H1 (cell line): ENCODE measurements around the gene ALDH5A1. TPM values are rescaled to one million over a fixed set of nuclear protein-coding genes. Genes with fewer than 3 reads are reported as not detected.

Experiments used
- CTCF ChIA-PET: fragments of 300-600 bp; sonication (Branson Sonifier 250); formaldehyde crosslinking; loops from one replicate; lab custom pipeline; 2021; ENCODE audit not compliant: partially characterized antibody; lab: Charles Lee
- POLR2A ChIA-PET: fragments of 300-600 bp; sonication (Branson Sonifier 250); formaldehyde crosslinking; loops from one replicate; lab custom pipeline; 2021; ENCODE audit warnings: inconsistent platforms; ENCODE audit not compliant: partially characterized antibody; lab: Charles Lee
- DNase-seq, 2 experiments: peaks; one replicate each; pipeline versions ENCODE4 v3.0.0 to v3.0.0-alpha.2; 2010 to 2022; ENCODE audit warnings: low spot score in 2 of 2, low read depth in 1 of 2, mixed read lengths in 1 of 2
- FAIRE-seq: peaks from 2 replicates; lab custom pipeline; 2011; peaks lifted over from hg19 to GRCh38; lab: Jason Lieb, UNC
- H2AFZ ChIP-seq: 2 replicates; pipeline ENCODE4 v1.8.1; 2012; ENCODE audit warnings: low read length, inconsistent platforms
- H2AK5ac ChIP-seq: 2 replicates; pipeline ENCODE4 v1.6.1; 2013; ENCODE audit warnings: low read depth, low read length
- H2BK120ac ChIP-seq: replicated peaks from 2 replicates; pipeline ENCODE3; 2013; ENCODE audit warnings: low read depth, low read length, inconsistent platforms
- H2BK12ac ChIP-seq: 2 replicates; pipeline ENCODE4 v1.6.1; 2013; ENCODE audit warnings: low read depth, low read length
- H2BK15ac ChIP-seq: 2 replicates; pipeline ENCODE4 v1.6.1; 2013; ENCODE audit warnings: low read length
- H2BK20ac ChIP-seq: 2 replicates; pipeline ENCODE4 v1.6.1; 2013; ENCODE audit warnings: low read length
- H2BK5ac ChIP-seq: 2 replicates; pipeline ENCODE4 v1.6.1; 2013; ENCODE audit warnings: low read depth, low read length
- H3K14ac ChIP-seq: 2 replicates; pipeline ENCODE4 v1.6.1; 2013; ENCODE audit warnings: inconsistent platforms; ENCODE audit not compliant: insufficient read length
- H3K18ac ChIP-seq: 2 replicates; pipeline ENCODE4 v1.6.1; 2013; ENCODE audit warnings: low read length; ENCODE audit errors: extremely low read depth
- H3K23ac ChIP-seq: 2 replicates; pipeline ENCODE4 v1.6.1; 2013; ENCODE audit warnings: inconsistent platforms; ENCODE audit not compliant: insufficient read length
- H3K23me2 ChIP-seq: 2 replicates; pipeline ENCODE4 v1.6.1; 2013; ENCODE audit warnings: low read depth, low read length
- H3K27ac ChIP-seq: 2 replicates; pipeline ENCODE4 v1.6.1; 2011; ENCODE audit warnings: low read depth, low read length, inconsistent platforms
- H3K27me3 ChIP-seq, 4 experiments: replicated peaks in 1 of 4; 1 replicate in 1 of 4; 2 replicates in 3 of 4; pipeline versions ENCODE4 v1.6.1 to v1.8.1; 2011 to 2013; ENCODE audit warnings: low read length in 3 of 4, mild to moderate bottlenecking in 3 of 4, inconsistent platforms in 2 of 4, mixed read lengths in 2 of 4, moderate library complexity in 1 of 4; ENCODE audit not compliant: control insufficient read depth in 3 of 4, insufficient read depth in 3 of 4; ENCODE audit errors: extremely low read depth in 1 of 4
- H3K36me3 ChIP-seq, 4 experiments: 2 replicates each; pipeline versions ENCODE4 v1.6.1 to v1.8.1; 2011 to 2013; ENCODE audit warnings: mild to moderate bottlenecking in 4 of 4, low read length in 3 of 4, moderate library complexity in 2 of 4, control low read depth in 1 of 4, inconsistent platforms in 1 of 4; ENCODE audit not compliant: insufficient read depth in 4 of 4, control insufficient read depth in 2 of 4
- H3K4ac ChIP-seq: replicated peaks from 2 replicates; pipeline ENCODE3; 2013; ENCODE audit warnings: low read length, low read depth, mixed read lengths, inconsistent platforms; ENCODE audit not compliant: insufficient read length
- H3K4me1 ChIP-seq, 4 experiments: replicated peaks in 1 of 4; 1 replicate in 1 of 4; 2 replicates in 3 of 4; pipeline versions ENCODE4 v1.6.1 to v1.8.1; 2011 to 2013; ENCODE audit warnings: low read length in 3 of 4, inconsistent platforms in 2 of 4, mixed read lengths in 1 of 4; ENCODE audit not compliant: insufficient read depth in 4 of 4, control insufficient read depth in 3 of 4
- H3K4me2 ChIP-seq, 2 experiments: 2 replicates each; pipeline versions ENCODE4 v1.6.1 to v1.8.1; 2011 to 2013; ENCODE audit warnings: low read depth in 2 of 2, low read length in 2 of 2, control low read depth in 1 of 2, inconsistent platforms in 1 of 2, mild to moderate bottlenecking in 1 of 2; ENCODE audit not compliant: insufficient read depth in 1 of 2
- H3K4me3 ChIP-seq, 4 experiments: fragments of 200-600, 300-600 bp in 1 of 4; sonication (generic), shearing (Covaris generic), sonication (Bioruptor Twin) in 1 of 4; 2 replicates each; pipeline versions ENCODE4 v1.5.1 to v1.8.1; 2011 to 2016; ENCODE audit warnings: low read length in 4 of 4, low read depth in 3 of 4, control low read depth in 2 of 4, inconsistent platforms in 2 of 4, mild to moderate bottlenecking in 2 of 4, mixed read lengths in 1 of 4, moderate library complexity in 1 of 4; ENCODE audit not compliant: insufficient read depth in 2 of 4; ENCODE audit errors: extremely low read depth in 1 of 4
- H3K56ac ChIP-seq: replicated peaks from 2 replicates; pipeline ENCODE3; 2013; ENCODE audit warnings: low read depth, mild to moderate bottlenecking, mixed read lengths, low read length, inconsistent platforms; ENCODE audit not compliant: insufficient read length
- H3K79me1 ChIP-seq: 2 replicates; pipeline ENCODE4 v1.6.1; 2013; ENCODE audit warnings: low read depth, low read length, control low read depth
- H3K79me2 ChIP-seq, 2 experiments: 2 replicates each; pipeline versions ENCODE4 v1.6.1 to v1.8.1; 2012 to 2013; ENCODE audit warnings: low read length in 2 of 2, mild to moderate bottlenecking in 2 of 2, inconsistent platforms in 1 of 2; ENCODE audit not compliant: insufficient read depth in 2 of 2, control insufficient read depth in 1 of 2
- H3K9ac ChIP-seq, 4 experiments: replicated peaks in 1 of 4; 1 replicate in 1 of 4; 2 replicates in 3 of 4; pipeline versions ENCODE4 v1.6.1 to v1.8.1; 2011 to 2013; ENCODE audit warnings: low read depth in 3 of 4, low read length in 3 of 4, control low read depth in 2 of 4, mild to moderate bottlenecking in 2 of 4, moderate library complexity in 2 of 4, inconsistent platforms in 1 of 4; ENCODE audit errors: extremely low read depth in 1 of 4
- H3K9me3 ChIP-seq, 2 experiments: 2 replicates each; pipeline versions ENCODE4 v1.6.1 to v1.8.1; 2012 to 2013; ENCODE audit warnings: mild to moderate bottlenecking in 2 of 2, moderate library complexity in 2 of 2, control low read depth in 1 of 2, inconsistent platforms in 1 of 2, low read depth in 1 of 2, low read length in 1 of 2, mixed read lengths in 1 of 2; ENCODE audit not compliant: insufficient read depth in 2 of 2
- H4K20me1 ChIP-seq, 2 experiments: replicated peaks in 1 of 2; 2 replicates each; pipeline versions ENCODE3 to v1.8.1; 2011 to 2013; ENCODE audit warnings: inconsistent platforms in 2 of 2, low read length in 2 of 2, mild to moderate bottlenecking in 1 of 2; ENCODE audit not compliant: insufficient read depth in 2 of 2, control insufficient read depth in 1 of 2
- H4K5ac ChIP-seq: 2 replicates; pipeline ENCODE4 v1.6.1; 2013; ENCODE audit warnings: low read length, low read depth, mixed read lengths, inconsistent platforms; ENCODE audit not compliant: insufficient read length
- H4K8ac ChIP-seq: 2 replicates; pipeline ENCODE4 v1.8.0; 2013; ENCODE audit warnings: mild to moderate bottlenecking, moderate library complexity, low read length, inconsistent platforms; ENCODE audit not compliant: insufficient read depth; ENCODE audit errors: extremely low read depth
- H4K91ac ChIP-seq: replicated peaks from 2 replicates; pipeline ENCODE3; 2013; ENCODE audit warnings: low read length, mixed read lengths, inconsistent platforms; ENCODE audit not compliant: insufficient read length
- ASH2L ChIP-seq: fragments of 200-600, 300-600 bp; sonication (generic); IDR thresholded peaks from one replicate; pipeline ENCODE4 v1.7.1; 2017; ENCODE audit warnings: low read length
- BACH1 ChIP-seq: IDR thresholded peaks from 2 replicates; pipeline ENCODE4 v1.6.1; 2012; ENCODE audit warnings: low read length, improper control_type of control experiment
- CHD1 ChIP-seq: IDR thresholded peaks from 2 replicates; pipeline ENCODE4 v1.6.1; 2012; ENCODE audit warnings: low read depth, low read length, improper control_type of control experiment
- CTBP2 ChIP-seq: IDR thresholded peaks from 2 replicates; pipeline ENCODE4 v1.7.0; 2011; ENCODE audit warnings: borderline replicate concordance, mild to moderate bottlenecking, moderate library complexity, mixed read lengths, low read length; ENCODE audit not compliant: insufficient read depth, insufficient read length
- HDAC6 ChIP-seq: IDR thresholded peaks from one replicate; pipeline ENCODE4 v1.7.1; 2012; ENCODE audit warnings: low read depth, mild to moderate bottlenecking, inconsistent platforms, low read length, moderate library complexity
- MAFK ChIP-seq: IDR thresholded peaks from 2 replicates; pipeline ENCODE4 v1.6.1; 2012; ENCODE audit warnings: low read depth, mild to moderate bottlenecking, improper control_type of control experiment, low read length
- SIN3A ChIP-seq, 2 experiments: IDR thresholded peaks in 1 of 2; conservative IDR thresholded peaks in 1 of 2; 2 replicates each; pipeline ENCODE4 v1.6.1; 2011 to 2012; ENCODE audit warnings: low read length in 2 of 2, improper control_type of control experiment in 1 of 2, low read depth in 1 of 2, mild to moderate bottlenecking in 1 of 2
- TBP ChIP-seq: IDR thresholded peaks from 2 replicates; pipeline ENCODE4 v1.6.1; 2011; ENCODE audit warnings: low read depth, low read length, improper control_type of control experiment
- WGBS, 2 experiments: shearing (Covaris generic) in 1 of 2; methylation state at CpG; one replicate each; pipeline versions ENCODE4 v1.1.6 to v1.1.7; 2013 to 2015; ENCODE audit warnings: low lambda C conversion rate in 2 of 2, mixed read lengths in 2 of 2, inconsistent platforms in 1 of 2, low coverage in 1 of 2, missing lambda C conversion rate in 1 of 2; ENCODE audit not compliant: insufficient replicate concordance in 2 of 2, insufficient coverage in 1 of 2, insufficient read length in 1 of 2; ENCODE audit errors: extremely low coverage in 1 of 2, missing lambda C conversion rate in 1 of 2; 5-methylcytosine and 5-hydroxymethylcytosine counted together
- polyA plus RNA-seq, 7 experiments: library from polyadenylated mRNA; depleted of rRNA in 3 of 7; stranded (reverse) in 5 of 7; unstranded in 2 of 7; fragments of >200 nt in 5 of 7; fragments of 200-250 nt in 2 of 7; gene quantifications; 1 replicate in 5 of 7; 2 replicates in 1 of 7; 4 replicates in 1 of 7; pipeline versions ENCODE4 v1.2.1 to v1.2.3, GENCODE V29; 2011 to 2013; ENCODE audit warnings: missing spikeins in 2 of 7, mixed read lengths in 2 of 7
- total RNA-seq: library from RNA; stranded (reverse); fragmentation: NEBNext Ultra II Directional; extraction: Animal tissue kit (Norgen Biotek cat#: 25700); gene quantifications from 2 replicates; pipeline ENCODE4 v1.2.1, GENCODE V29; 2021
- TF ChIP-seq, protein P1 (sequence below): IDR thresholded peaks from 2 replicates; pipeline ENCODE4 v1.6.1; 2011; ENCODE audit warnings: low read length, improper control_type of control experiment

ALDH5A1 gene
- total and polyA plus RNA-seq, 2 of the 8 experiments (the other 6 are each of a cell fraction or from before 2014, with no cell fraction given) = 1.5 to 2.4 TPM

DNA sequence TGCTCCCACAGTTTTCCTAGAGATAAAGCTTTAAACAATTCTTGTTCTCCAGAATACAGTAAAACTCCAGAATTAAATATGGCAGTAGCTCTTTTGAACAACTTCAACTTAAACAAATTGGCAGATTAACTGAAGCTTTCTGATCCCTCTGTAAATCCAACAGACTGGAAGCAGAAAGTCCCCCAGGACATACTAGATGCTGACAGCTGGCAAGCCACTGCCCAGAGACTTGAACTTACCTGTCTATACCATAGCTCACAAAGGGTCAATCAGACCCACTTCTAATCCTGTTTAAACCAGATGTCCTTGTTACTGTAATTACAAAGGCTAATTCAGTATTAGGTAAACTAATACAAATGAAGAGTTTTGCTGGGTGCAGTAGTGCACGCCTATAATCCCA is 17.7 kb upstream of the ALDH5A1 start:
- Histone ChIP-seq H2BK12ac (no peak overlapping the region), H3K14ac (no peak overlapping the region), H3K79me2 (no peaks in the 10 kb centered on the region), H3K27me3 (no peaks in the 10 kb centered on the region), H3K9ac (no peak overlapping the region), H3K4ac (no peak overlapping the region), H3K18ac (no peak overlapping the region), H3K4me2 (no peak overlapping the region), H2BK20ac (no peak overlapping the region), H2BK5ac (no peak overlapping the region), H3K23ac (no peak overlapping the region), H2BK120ac (no peak overlapping the region), H3K9me3 (peaks cover 2 to 4% of the 10 kb centered on the region in 2 experiments; a peak in 2 of 4 replicates), H3K27ac (no peak overlapping the region), H2AK5ac (no peak overlapping the region), H3K56ac (no peak overlapping the region), H2BK15ac (no peak overlapping the region), H3K36me3 (peaks cover 0 to 2% (median 0%) of the 10 kb centered on the region in 4 experiments; a peak in 1 of 8 replicates), H3K79me1 (no peaks in the 10 kb centered on the region), H4K5ac (no peak overlapping the region), H3K4me3 (no peak overlapping the region), H4K20me1 (no peaks in the 10 kb centered on the region), H4K8ac (no peak overlapping the region), H3K4me1 (no peaks in the 10 kb centered on the region), H2AFZ (no peak overlapping the region), H3K23me2 (no peaks in the 10 kb centered on the region), H4K91ac (no peak overlapping the region)
- WGBS, 2 experiments = 71% methylated on average over 1 of the region's 1 CpG; no CpG with 5 or more reads in 1 of the 2 experiments
- FAIRE-seq = no peak
- no peak for DNase-seq
- CTCF ChIA-PET = interaction anchor here (1.0 to 1.5 kb wide), 6 partner anchors 13 to 593 kb away, joined by 3 to 6 read pairs (median 4); no protein-coding TSS in a partner anchor
- POLR2A ChIA-PET = interaction anchor here (0.8 to 0.9 kb wide), 2 partner anchors 15 to 18 kb away, joined by 3 read pairs; partner anchors contain the start of gene ALDH5A1
- no peak for TF ChIP-seq CTBP2
- no peak for TF ChIP-seq CHD1
- TF ChIP-seq SIN3A (conservative IDR thresholded peaks at IDR 0.05 in 1 of 2, IDR thresholded peaks at IDR 0.05 in 1 of 2; ENCODE audit: low read depth in 1 of 2, low read length in 2 of 2) = no peak
- TF ChIP-seq, protein P1, sequence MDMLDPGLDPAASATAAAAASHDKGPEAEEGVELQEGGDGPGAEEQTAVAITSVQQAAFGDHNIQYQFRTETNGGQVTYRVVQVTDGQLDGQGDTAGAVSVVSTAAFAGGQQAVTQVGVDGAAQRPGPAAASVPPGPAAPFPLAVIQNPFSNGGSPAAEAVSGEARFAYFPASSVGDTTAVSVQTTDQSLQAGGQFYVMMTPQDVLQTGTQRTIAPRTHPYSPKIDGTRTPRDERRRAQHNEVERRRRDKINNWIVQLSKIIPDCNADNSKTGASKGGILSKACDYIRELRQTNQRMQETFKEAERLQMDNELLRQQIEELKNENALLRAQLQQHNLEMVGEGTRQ = no peak
- TF ChIP-seq MAFK = no peak
- no peak for TF ChIP-seq TBP
- no peak for TF ChIP-seq HDAC6
- no peak for TF ChIP-seq ASH2L
- TF ChIP-seq BACH1 = no peak
